Loucy (cell line): ENCODE measurements around the gene C19orf85.

ENCODE experiments used
- EZH2phosphoT487 ChIP-seq: fragments of 200-600 bp; IDR thresholded peaks from 2 replicates; pipeline ENCODE4 v1.6.1; 2018; ENCODE audit warnings: antibody characterized with exemption, mild to moderate bottlenecking, moderate library complexity, borderline replicate concordance
- TF ChIP-seq, protein P1 (sequence below): fragments of 200-600 bp; sonication (generic); conservative IDR thresholded peaks from 2 replicates; pipeline ENCODE4 v1.5.1; 2014; ENCODE audit warnings: mild to moderate bottlenecking, antibody characterized with exemption, low read length

DNA sequence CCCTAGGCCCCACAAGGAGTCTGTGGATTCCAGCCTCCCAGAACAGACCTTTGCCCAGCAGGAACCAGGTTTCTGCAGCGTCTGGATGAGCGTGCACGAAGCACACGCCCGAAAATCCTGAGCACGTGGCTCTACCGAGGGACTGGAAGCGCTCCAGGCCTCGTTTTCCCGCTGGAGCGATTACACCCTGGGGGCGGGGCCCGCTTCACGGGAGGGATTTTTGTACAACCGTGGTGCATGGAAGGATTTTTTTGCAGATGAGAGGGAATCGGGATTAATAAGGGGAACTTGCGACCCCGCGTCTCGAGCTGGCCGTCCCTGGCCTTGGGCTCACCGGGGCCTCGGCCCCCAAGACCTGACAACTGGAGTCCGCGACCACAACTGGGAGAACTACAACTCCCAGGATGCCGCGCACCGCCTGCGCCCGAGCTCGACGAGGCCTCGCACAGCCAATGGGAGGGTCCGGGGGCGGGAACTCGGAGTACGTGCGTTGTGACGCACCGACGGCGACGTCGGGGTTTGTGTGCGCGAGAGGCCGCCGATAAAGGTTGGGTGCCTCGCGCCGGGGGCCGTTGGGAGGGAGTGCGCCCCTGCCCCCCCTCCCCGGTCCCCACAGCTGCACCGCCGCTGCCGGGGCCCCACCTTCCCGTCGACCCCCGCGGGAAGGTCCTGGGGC is 11.7 kb upstream of the C19orf85 start, which contains the start of gene ZNF628:
- TF ChIP-seq, protein P1, sequence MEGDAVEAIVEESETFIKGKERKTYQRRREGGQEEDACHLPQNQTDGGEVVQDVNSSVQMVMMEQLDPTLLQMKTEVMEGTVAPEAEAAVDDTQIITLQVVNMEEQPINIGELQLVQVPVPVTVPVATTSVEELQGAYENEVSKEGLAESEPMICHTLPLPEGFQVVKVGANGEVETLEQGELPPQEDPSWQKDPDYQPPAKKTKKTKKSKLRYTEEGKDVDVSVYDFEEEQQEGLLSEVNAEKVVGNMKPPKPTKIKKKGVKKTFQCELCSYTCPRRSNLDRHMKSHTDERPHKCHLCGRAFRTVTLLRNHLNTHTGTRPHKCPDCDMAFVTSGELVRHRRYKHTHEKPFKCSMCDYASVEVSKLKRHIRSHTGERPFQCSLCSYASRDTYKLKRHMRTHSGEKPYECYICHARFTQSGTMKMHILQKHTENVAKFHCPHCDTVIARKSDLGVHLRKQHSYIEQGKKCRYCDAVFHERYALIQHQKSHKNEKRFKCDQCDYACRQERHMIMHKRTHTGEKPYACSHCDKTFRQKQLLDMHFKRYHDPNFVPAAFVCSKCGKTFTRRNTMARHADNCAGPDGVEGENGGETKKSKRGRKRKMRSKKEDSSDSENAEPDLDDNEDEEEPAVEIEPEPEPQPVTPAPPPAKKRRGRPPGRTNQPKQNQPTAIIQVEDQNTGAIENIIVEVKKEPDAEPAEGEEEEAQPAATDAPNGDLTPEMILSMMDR = no peak
- TF ChIP-seq EZH2phosphoT487 = no peak
